Thyroid gland (tissue), 4 donors: ENCODE measurements around the gene APMAP.

Experiments used
- CTCF ChIP-seq, 6 experiments: fragments of 200-600 bp in 3 of 6; fragments of 450-650 bp in 3 of 6; sonication (generic) in 3 of 6; IDR thresholded peaks; one replicate each; pipeline ENCODE4 v1.5.1; 2016 to 2019; ENCODE audit warnings: antibody characterized with exemption in 6 of 6, mild to moderate bottlenecking in 2 of 6, inconsistent platforms in 1 of 6, moderate library complexity in 1 of 6
- POLR2A ChIP-seq, 2 donors: fragments of 450-650 bp; IDR thresholded peaks; one replicate each; pipeline ENCODE4 v1.6.1; 2017; ENCODE audit warnings: antibody characterized with exemption in 2 of 2, mild to moderate bottlenecking in 2 of 2, moderate library complexity in 1 of 2

GRCh38 chr20:24935140-24935539, 57.4 kb downstream of the APMAP start:
- no peak for TF ChIP-seq CTCF (IDR thresholded peaks at IDR 0.05)
- no peak for TF ChIP-seq POLR2A (IDR thresholded peaks at IDR 0.05)
